Stomach smooth muscle (tissue), 2 donors: ENCODE measurements around the gene TMEM186.
"Not testable (repeated sequence)": the region's sequence is repeated elsewhere in the genome, so short reads cannot be mapped to it uniquely, and the experiment has no call there.

ENCODE experiments used
- H3K27ac ChIP-seq: one replicate; pipeline ENCODE4 v1.7.0; 2013; ENCODE audit warnings: mild to moderate bottlenecking, low read length, inconsistent platforms
- H3K27me3 ChIP-seq, 2 donors: one replicate each; pipeline ENCODE4 v1.7.0; 2013; ENCODE audit warnings: low read length in 2 of 2; ENCODE audit not compliant: insufficient read depth in 2 of 2, control insufficient read depth in 1 of 2
- H3K36me3 ChIP-seq, 2 donors: one replicate each; pipeline ENCODE4 v1.7.0; 2013; ENCODE audit warnings: low read length in 2 of 2; ENCODE audit not compliant: control insufficient read depth in 2 of 2, insufficient read depth in 2 of 2
- H3K4me1 ChIP-seq: one replicate; pipeline ENCODE4 v1.7.0; 2013; ENCODE audit warnings: low read length; ENCODE audit not compliant: control insufficient read depth, insufficient read depth
- H3K4me3 ChIP-seq, 2 donors: one replicate each; pipeline ENCODE4 v1.7.0; 2013; ENCODE audit warnings: low read length in 2 of 2
- H3K9ac ChIP-seq, 2 donors: one replicate each; pipeline ENCODE4 v1.7.0; 2013; ENCODE audit warnings: low read length in 2 of 2, mild to moderate bottlenecking in 1 of 2
- H3K9me3 ChIP-seq, 2 donors: one replicate each; pipeline ENCODE4 v1.7.0; 2013; ENCODE audit warnings: low read length in 2 of 2; ENCODE audit not compliant: control insufficient read depth in 2 of 2
- donor health status: healthy.
- donor health status: Pancreatic carcinoma.

TMEM186 gene

DNA sequence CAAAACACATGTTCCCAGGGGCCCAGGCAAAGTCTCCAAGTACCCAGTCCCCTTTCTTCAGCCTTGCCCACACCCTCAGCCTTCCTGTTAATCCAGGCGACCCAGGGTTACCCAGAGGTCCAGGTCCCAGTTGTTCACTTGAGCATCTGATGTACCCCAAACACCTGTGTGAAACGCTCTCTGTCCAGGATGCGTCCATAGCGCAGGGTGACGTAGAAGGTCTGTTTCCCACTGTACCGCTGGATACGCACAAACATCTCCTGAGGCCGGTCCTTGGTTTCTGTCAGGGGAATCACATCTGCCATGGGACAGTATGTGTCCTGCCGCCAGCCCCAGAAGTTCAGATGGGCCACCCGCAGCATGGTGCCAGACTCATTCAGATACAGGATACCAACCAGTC lies 1.6 kb downstream of the TMEM186 start:
- H3K9ac ChIP-seq = no peak overlapping the region
- no peak overlapping the region for H3K4me3 ChIP-seq
- H3K27ac ChIP-seq = no peak overlapping the region
- no peaks in the 10 kb centered on the region for H3K27me3 ChIP-seq
- H3K4me1 ChIP-seq = peaks cover 26% of the 10 kb centered on the region
- no peaks in the 10 kb centered on the region for H3K9me3 ChIP-seq
- H3K36me3 ChIP-seq = peaks cover 0 to 3% of the 10 kb centered on the region in 2 donors

- Histone ChIP-seq H3K4me1 (peaks cover 26% of the 10 kb centered on the region), H3K9ac (no peak overlapping the region), H3K9me3 (no peaks in the 10 kb centered on the region), H3K4me3 (no peak overlapping the region), H3K27ac (no peak overlapping the region), H3K36me3 (peaks cover 0 to 3% of the 10 kb centered on the region in 2 donors), H3K27me3 (no peaks in the 10 kb centered on the region)
Measured at GRCh38 chr16:8795091-8795490, 2.3 kb downstream of the TMEM186 start.

- Histone ChIP-seq H3K27ac (no peak overlapping the region), H3K36me3 (no peaks in the 10 kb centered on the region), H3K27me3 (no peaks in the 10 kb centered on the region), H3K9ac (no peak overlapping the region), H3K4me1 (no peaks in the 10 kb centered on the region), H3K4me3 (no peak overlapping the region), H3K9me3 (no peaks in the 10 kb centered on the region)
Measured at GRCh38 chr16:8788578-8789172, 8.8 kb downstream of the TMEM186 start.

- not testable (repeated sequence) for H3K9ac ChIP-seq, H3K36me3 ChIP-seq, H3K9me3 ChIP-seq, H3K27ac ChIP-seq, H3K27me3 ChIP-seq, H3K4me3 ChIP-seq, H3K4me1 ChIP-seq
Measured at GRCh38 chr16:8786316-8786715, 11.1 kb downstream of the TMEM186 start.

DNA sequence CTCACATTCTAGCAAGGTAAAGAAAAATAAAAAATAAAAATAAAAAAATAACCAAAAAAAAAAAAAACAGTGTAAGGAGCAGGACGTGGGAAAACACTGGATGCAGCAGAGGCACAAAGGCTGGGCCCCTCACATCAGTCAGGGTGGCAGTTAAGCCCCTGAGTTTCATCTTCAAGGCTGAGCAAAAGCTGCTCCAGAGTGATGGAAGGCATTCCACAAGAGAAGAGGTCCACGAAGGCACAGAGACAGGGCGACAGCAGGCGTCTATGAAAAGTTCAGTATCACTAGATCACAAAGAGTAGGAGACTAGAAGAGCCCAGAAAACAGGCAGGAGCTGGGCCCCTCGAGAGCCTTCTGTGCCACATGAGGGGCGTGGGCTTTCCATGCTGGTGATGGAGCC lies 12.0 kb downstream of the TMEM186 start:
- Histone ChIP-seq H3K27ac (no peak overlapping the region), H3K36me3 (peaks cover 0 to 2% of the 10 kb centered on the region in 2 donors), H3K9ac (no peak overlapping the region), H3K9me3 (no peaks in the 10 kb centered on the region), H3K27me3 (no peaks in the 10 kb centered on the region), H3K4me1 (no peaks in the 10 kb centered on the region), H3K4me3 (no peak overlapping the region)

- peaks cover 0 to 2% of the 10 kb centered on the region in 2 donors for H3K36me3 ChIP-seq
- no peak overlapping the region for H3K9ac ChIP-seq
- no peak overlapping the region for H3K27ac ChIP-seq
- H3K9me3 ChIP-seq = no peaks in the 10 kb centered on the region
- H3K27me3 ChIP-seq = no peaks in the 10 kb centered on the region
- H3K4me1 ChIP-seq = no peaks in the 10 kb centered on the region
- no peak overlapping the region for H3K4me3 ChIP-seq
Measured at GRCh38 chr16:8782673-8783072, 14.8 kb downstream of the TMEM186 start.

DNA sequence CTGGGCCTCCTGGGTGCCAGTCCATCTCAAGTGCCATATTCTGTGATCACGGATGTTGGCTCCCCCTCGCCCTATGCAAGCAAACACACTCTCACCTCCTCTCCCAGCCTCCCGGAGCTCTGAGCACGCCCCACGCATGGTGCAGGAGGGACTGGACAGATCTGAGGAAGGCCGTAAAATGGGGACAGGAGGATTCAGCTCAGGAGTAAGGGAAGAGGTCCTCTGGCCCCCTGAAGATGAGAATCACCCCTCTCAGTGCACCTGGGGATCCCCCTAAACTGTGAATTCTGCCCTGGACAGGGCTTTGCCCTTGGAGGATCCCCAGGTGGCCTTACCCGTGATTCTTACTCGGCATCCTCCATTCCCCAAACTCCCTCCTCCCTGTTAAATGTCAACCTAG lies 15.6 kb downstream of the TMEM186 start:
- Histone ChIP-seq H3K4me1 (no peaks in the 10 kb centered on the region), H3K36me3 (peaks cover 2 to 4% of the 10 kb centered on the region in 2 donors), H3K9me3 (no peaks in the 10 kb centered on the region), H3K27ac (no peak overlapping the region), H3K9ac (no peak overlapping the region), H3K4me3 (no peak overlapping the region), H3K27me3 (no peaks in the 10 kb centered on the region)

DNA sequence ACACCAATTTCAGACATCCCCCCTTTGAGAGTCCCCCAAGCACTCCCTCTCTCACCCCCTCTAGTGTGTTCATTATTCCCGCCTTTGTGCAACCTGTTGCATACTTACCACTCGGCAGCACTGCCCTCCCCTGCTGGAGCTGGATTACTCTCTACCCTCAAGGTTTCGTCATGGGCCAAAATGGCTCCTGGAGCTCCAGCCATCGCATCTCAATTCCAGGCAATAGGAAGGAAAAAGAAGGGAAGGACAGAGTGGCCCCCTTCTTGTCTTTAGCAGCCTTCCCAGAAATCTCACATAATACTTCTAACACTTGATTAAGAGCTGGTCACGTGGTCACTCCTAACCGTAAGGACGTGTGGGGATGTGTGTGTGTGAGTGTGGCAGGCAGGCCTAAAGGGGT lies 20.2 kb downstream of the TMEM186 start:
- H3K36me3 ChIP-seq = peaks cover 11 to 20% of the 10 kb centered on the region in 2 donors
- H3K4me1 ChIP-seq = no peaks in the 10 kb centered on the region
- H3K27me3 ChIP-seq = no peaks in the 10 kb centered on the region
- H3K27ac ChIP-seq = no peak overlapping the region
- no peaks in the 10 kb centered on the region for H3K9me3 ChIP-seq
- no peak overlapping the region for H3K9ac ChIP-seq
- H3K4me3 ChIP-seq = no peak overlapping the region

DNA sequence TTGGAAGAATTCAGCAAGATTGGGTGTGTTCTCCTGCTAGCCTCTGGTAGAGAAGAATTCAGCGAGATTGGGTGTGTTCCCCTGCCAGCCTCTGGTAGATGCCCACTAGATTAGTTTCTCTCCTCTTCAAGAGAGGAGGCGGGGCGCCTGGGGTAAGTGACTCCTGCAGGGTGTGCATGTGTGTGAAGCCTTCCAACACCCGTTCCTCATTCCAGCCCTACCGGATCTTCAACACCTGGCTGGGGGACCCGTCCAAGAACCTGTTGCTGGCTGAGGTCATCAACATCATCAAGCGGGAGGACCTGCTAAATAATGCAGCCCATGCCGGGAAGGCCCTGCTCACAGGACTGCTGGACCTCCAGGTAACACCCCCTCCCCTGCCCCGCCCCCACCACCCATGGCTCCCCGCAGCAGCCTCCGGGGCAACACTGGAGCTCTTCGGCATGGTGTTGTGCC lies 21.3 kb downstream of the TMEM186 start:
- Histone ChIP-seq H3K4me3 (no peak overlapping the region), H3K27ac (no peak overlapping the region), H3K4me1 (no peaks in the 10 kb centered on the region), H3K36me3 (peaks cover 10 to 21% of the 10 kb centered on the region in 2 donors), H3K9ac (no peak overlapping the region), H3K27me3 (no peaks in the 10 kb centered on the region), H3K9me3 (no peaks in the 10 kb centered on the region)

DNA sequence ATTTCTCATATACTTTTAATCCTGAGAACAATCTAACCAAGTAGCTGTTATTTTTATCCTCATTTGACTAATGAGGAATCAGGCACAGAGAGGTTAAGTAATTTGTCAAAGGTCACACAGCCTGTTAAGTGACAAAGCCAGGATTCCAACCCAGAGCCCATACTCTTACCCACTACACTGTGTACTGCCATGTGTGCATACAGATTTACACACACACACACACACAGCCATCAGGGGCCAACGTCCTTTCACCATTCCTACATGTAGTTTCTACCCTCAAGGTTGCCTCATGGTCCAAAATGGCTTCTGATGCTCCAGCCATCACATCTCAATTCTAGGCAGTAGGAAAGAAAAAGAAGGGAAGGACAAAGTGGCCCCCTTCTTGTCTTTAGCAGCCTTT lies 22.1 kb downstream of the TMEM186 start:
- H3K4me3 ChIP-seq = no peak overlapping the region
- H3K36me3 ChIP-seq = peaks cover 10 to 21% of the 10 kb centered on the region in 2 donors
- no peaks in the 10 kb centered on the region for H3K4me1 ChIP-seq
- H3K27me3 ChIP-seq = no peaks in the 10 kb centered on the region
- H3K9ac ChIP-seq = no peak overlapping the region
- H3K27ac ChIP-seq = no peak overlapping the region
- no peaks in the 10 kb centered on the region for H3K9me3 ChIP-seq

GRCh38 chr16:8774208-8774607 lies 23.2 kb downstream of the TMEM186 start:
- Histone ChIP-seq H3K36me3 (peaks cover 10 to 21% of the 10 kb centered on the region in 2 donors), H3K9ac (no peak overlapping the region), H3K4me3 (no peak overlapping the region), H3K4me1 (no peaks in the 10 kb centered on the region), H3K27me3 (no peaks in the 10 kb centered on the region), H3K9me3 (no peaks in the 10 kb centered on the region), H3K27ac (no peak overlapping the region)
